OCI-LY7 (cell line): ENCODE measurements around the gene HUNK. TPM values are rescaled to one million over a fixed set of nuclear protein-coding genes. Genes with fewer than 3 reads are reported as not detected.

Experiments
- BruUV-seq: library from RNA; stranded (reverse); fragments of 400-500 nt; replicated peaks from 2 replicates; lab custom pipeline; 2021; lab: Mats Ljungman, UMichigan
- CTCF ChIA-PET: fragments of 300-600 bp; sonication (Branson Sonifier 250); formaldehyde crosslinking; loops from one replicate; lab custom pipeline; 2022; ENCODE audit warnings: antibody characterized with exemption; ENCODE audit not compliant: unreplicated experiment; lab: Charles Lee
- POLR2A ChIA-PET: fragments of 300-600 bp; sonication (Branson Sonifier 250); formaldehyde crosslinking; loops from one replicate; lab custom pipeline; 2022; ENCODE audit warnings: antibody characterized with exemption; lab: Charles Lee
- DNase-seq: peaks from one replicate; pipeline ENCODE4 v3.0.0-alpha.2; 2015; ENCODE audit warnings: low spot score
- H2AFZ ChIP-seq: fragments of 200-600 bp; sonication (generic), shearing (Covaris generic); 2 replicates; pipeline ENCODE4 v1.6.1; 2014; ENCODE audit warnings: mild to moderate bottlenecking, antibody characterized with exemption, low read length, moderate library complexity
- H3K27ac ChIP-seq: fragments of 200-600 bp; sonication (generic); 2 replicates; pipeline ENCODE4 v1.5.1; 2014; ENCODE audit warnings: mixed run types, low read depth, mild to moderate bottlenecking, moderate library complexity, low read length, inconsistent platforms; ENCODE audit not compliant: poor library complexity, severe bottlenecking
- H3K36me3 ChIP-seq: fragments of 200-600 bp; sonication (generic); 2 replicates; pipeline ENCODE4 v1.6.1; 2014; ENCODE audit warnings: mild to moderate bottlenecking, antibody characterized with exemption, low read length, moderate library complexity, mixed read lengths; ENCODE audit not compliant: insufficient read depth
- H3K4me1 ChIP-seq: fragments of 200-600 bp; sonication (generic); 2 replicates; pipeline ENCODE4 v1.5.1; 2014; ENCODE audit warnings: mild to moderate bottlenecking, low read length; ENCODE audit not compliant: insufficient read depth, poor library complexity, severe bottlenecking
- H3K4me2 ChIP-seq: fragments of 200-600 bp; sonication (generic); 2 replicates; pipeline ENCODE4 v1.6.1; 2014; ENCODE audit warnings: mild to moderate bottlenecking, low read length
- H3K4me3 ChIP-seq: fragments of 200-600 bp; sonication (generic); 2 replicates; pipeline ENCODE4 v1.5.1; 2014; ENCODE audit warnings: mild to moderate bottlenecking, low read depth, low read length; ENCODE audit not compliant: poor library complexity, severe bottlenecking
- H3K79me2 ChIP-seq: fragments of 200-600 bp; sonication (generic); 2 replicates; pipeline ENCODE4 v1.6.1; 2016; ENCODE audit warnings: low read depth, mild to moderate bottlenecking, low read length, moderate library complexity, mixed read lengths; ENCODE audit not compliant: insufficient read depth
- H3K9me2 ChIP-seq: fragments of 200-600 bp; sonication (generic); 2 replicates; pipeline ENCODE4 v1.6.1; 2016; ENCODE audit warnings: mild to moderate bottlenecking, low read length, mixed read lengths; ENCODE audit not compliant: insufficient read depth
- H3K9me3 ChIP-seq: fragments of 200-600 bp; sonication (generic); 2 replicates; pipeline ENCODE4 v1.6.1; 2014; ENCODE audit warnings: mild to moderate bottlenecking, mixed run types, low read length, mixed read lengths
- H4K20me1 ChIP-seq: fragments of 200-600 bp; sonication (generic); 2 replicates; pipeline ENCODE4 v1.6.1; 2014; ENCODE audit warnings: mild to moderate bottlenecking, antibody characterized with exemption, low read length, moderate library complexity, mixed read lengths; ENCODE audit not compliant: insufficient read depth
- CTCF ChIP-seq: fragments of 200-600 bp; sonication (generic); conservative IDR thresholded peaks from 2 replicates; pipeline ENCODE4 v1.5.1; 2014; ENCODE audit warnings: mild to moderate bottlenecking, antibody characterized with exemption, low read length, moderate library complexity, mixed read lengths
- EZH2phosphoT487 ChIP-seq: fragments of 200-600 bp; sonication (generic); IDR thresholded peaks from 2 replicates; pipeline ENCODE4 v1.6.1; 2018; ENCODE audit warnings: low read depth, borderline replicate concordance, mild to moderate bottlenecking, mixed run types, antibody characterized with exemption, low read length, moderate library complexity, mixed read lengths
- intact Hi-C: fragments of 100-400 bp; cut with micrococcal nuclease; formaldehyde crosslinking; loops from one replicate; pipeline ENCODE4 v1.10.0; 2022; ENCODE audit not compliant: unreplicated experiment
- total RNA-seq, 2 experiments: library from RNA; depleted of rRNA in 1 of 2; stranded (reverse); fragments of >200 nt in 1 of 2; shearing (Covaris generic) in 1 of 2; gene quantifications; 2 replicates each; pipeline ENCODE4 v1.2.3, GENCODE V29; 2014 to 2022

HUNK gene
- total RNA-seq, 2 experiments from 2014 or later, result 0.35 to 5.5 TPM

DNA sequence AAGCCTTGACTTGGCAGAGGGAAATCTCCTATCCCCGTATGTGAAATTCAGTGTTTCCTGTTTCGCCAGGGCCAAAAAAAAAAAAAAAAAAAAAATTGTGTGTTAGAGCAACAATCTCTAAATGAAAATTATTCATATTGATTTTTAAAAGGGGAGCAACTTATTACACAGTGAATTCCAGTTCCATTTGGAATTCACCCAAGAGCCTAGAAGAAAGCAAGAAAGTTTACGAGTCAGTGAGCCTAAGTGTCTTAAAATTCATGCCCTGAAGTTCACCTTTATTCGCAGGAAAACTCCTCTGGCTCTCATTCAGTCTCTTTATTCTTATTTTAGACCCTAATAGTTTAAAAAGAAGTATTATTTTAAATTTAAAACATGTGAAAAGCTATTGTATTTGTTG lies 42.1 kb upstream of the HUNK start:
- H3K27ac ChIP-seq, result no peak overlapping the region
- no TSS peak for BruUV-seq

GRCh38 chr21:31837041-31837440 lies 35.8 kb upstream of the HUNK start:
- no TSS peak for BruUV-seq
- H3K4me2 ChIP-seq, result no peak overlapping the region
- POLR2A ChIA-PET, result interaction anchor here (1.6 kb wide), 1 partner anchor 66 kb away, joined by 3 read pairs; no protein-coding TSS in a partner anchor
- no peak for TF ChIP-seq EZH2phosphoT487
- no peak for TF ChIP-seq CTCF
- H3K9me2 ChIP-seq, result no peaks in the 10 kb centered on the region
- no peak overlapping the region for H2AFZ ChIP-seq
- CTCF ChIA-PET, result no interaction called here
- H3K79me2 ChIP-seq, result no peaks in the 10 kb centered on the region
- H3K36me3 ChIP-seq, result no peaks in the 10 kb centered on the region
- peaks cover 4% of the 10 kb centered on the region for H3K4me1 ChIP-seq
- no peaks in the 10 kb centered on the region for H3K9me3 ChIP-seq
- no peak for DNase-seq
- H3K27ac ChIP-seq, result no peak overlapping the region
- intact Hi-C loops, result no loop called here
- no peak overlapping the region for H3K4me3 ChIP-seq
- no peaks in the 10 kb centered on the region for H4K20me1 ChIP-seq

More for the DNA sequence above, 42.1 kb upstream of the HUNK start:
- no peaks in the 10 kb centered on the region for H3K4me1 ChIP-seq
- no peaks in the 10 kb centered on the region for H4K20me1 ChIP-seq
- no peak overlapping the region for H3K4me3 ChIP-seq
- TF ChIP-seq CTCF (no peak), EZH2phosphoT487 (no peak)
- ChIA-PET CTCF (no interaction called here), POLR2A (interaction anchor here (1.0 kb wide), 1 partner anchor 37 kb away, joined by 3 read pairs; no protein-coding TSS in a partner anchor)
- no peak overlapping the region for H3K4me2 ChIP-seq
- no peaks in the 10 kb centered on the region for H3K9me2 ChIP-seq
- intact Hi-C loops, result no loop called here
- H3K36me3 ChIP-seq, result no peaks in the 10 kb centered on the region
- no peaks in the 10 kb centered on the region for H3K9me3 ChIP-seq
- no peaks in the 10 kb centered on the region for H3K79me2 ChIP-seq
- DNase-seq, result no peak
- H2AFZ ChIP-seq, result no peak overlapping the region

DNA sequence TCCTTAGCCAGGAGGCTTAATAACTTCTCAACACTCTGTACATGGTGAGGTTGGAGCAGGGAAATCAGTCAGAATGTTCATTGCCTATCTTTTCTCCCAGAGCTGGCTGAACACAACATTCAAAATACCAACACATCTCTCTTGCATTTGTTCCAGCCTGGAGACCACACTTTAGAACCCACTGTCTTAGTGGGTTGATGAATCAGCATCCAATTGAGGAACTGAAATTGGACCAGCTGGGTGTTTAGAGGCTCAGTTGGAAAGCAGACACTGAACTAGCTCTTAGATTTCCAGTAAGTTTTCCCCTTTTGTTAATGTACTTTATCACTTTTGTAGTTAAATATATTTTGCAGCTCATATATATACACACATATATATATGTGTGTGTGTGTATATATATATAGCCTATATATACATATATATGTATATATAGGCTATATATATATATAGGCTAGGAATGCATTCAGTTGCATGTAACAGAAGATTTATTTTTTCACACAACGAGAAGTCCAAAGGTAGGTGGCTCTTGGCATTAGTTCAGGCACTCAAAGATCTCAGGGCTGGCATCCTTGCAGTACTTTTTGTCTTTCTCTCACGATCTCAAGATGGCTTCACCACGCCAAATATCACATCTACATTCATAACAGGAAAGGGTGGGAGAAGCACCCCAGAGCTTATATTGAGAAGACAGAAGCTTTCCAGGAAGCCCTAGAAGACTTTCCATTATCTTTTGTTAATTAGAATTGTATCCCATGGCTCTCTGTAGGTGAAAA lies 35.0 kb upstream of the HUNK start:
- Histone ChIP-seq H3K4me1 (peaks cover 4% of the 10 kb centered on the region), H3K9me2 (no peaks in the 10 kb centered on the region), H3K9me3 (no peaks in the 10 kb centered on the region), H3K79me2 (no peaks in the 10 kb centered on the region), H3K27ac (no peak overlapping the region), H2AFZ (no peak overlapping the region), H3K4me2 (no peak overlapping the region), H4K20me1 (no peaks in the 10 kb centered on the region), H3K36me3 (no peaks in the 10 kb centered on the region), H3K4me3 (no peak overlapping the region)
- CTCF ChIA-PET, result no interaction called here
- TF ChIP-seq CTCF (no peak), EZH2phosphoT487 (no peak)
- BruUV-seq, result no TSS peak
- POLR2A ChIA-PET, result interaction anchor here (1.6 kb wide), 1 partner anchor 65 kb away, joined by 3 read pairs; no protein-coding TSS in a partner anchor
- peak; percentile 37 for DNase-seq
- intact Hi-C loops, result no loop called here
